Activated CD8-positive, alpha-beta memory T cell treated with anti-CD3 and anti-CD28 coated beads, Interleukin-2, amount 50 U/mL, for 24 hours (primary cell): ENCODE results near the gene E2F8.

Experiments used
- DNase-seq: peaks from one replicate; pipeline ENCODE4 v3.0.0-alpha.2; 2020; ENCODE audit errors: extremely low read depth

The E2F8 gene

GRCh38 chr11:19187114-19187832, 53.5 kb downstream of the E2F8 start:
- DNase-seq = no peak

GRCh38 chr11:19185516-19186052, 55.2 kb downstream of the E2F8 start:
- no peak for DNase-seq

DNA sequence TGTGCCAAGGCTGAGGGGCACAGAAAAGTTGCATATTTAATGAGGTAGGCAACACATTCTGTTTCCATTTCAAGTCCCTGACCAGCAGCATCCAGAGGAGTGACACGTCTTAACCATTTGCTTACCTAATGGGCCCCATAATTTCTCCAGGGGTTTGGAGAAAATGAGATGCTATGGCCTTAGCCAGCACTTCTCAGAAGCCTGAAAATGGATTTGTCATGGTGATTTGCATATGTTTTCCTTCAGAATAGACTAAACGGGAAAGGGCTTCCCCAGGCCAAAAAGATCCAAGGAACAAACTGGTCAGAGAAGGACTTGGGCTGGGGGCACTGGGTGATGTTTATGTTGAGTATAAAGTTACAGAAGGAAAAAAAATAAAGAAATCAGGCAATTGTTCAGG, 55.7 kb downstream of the E2F8 start:
- DNase-seq = no peak

DNA sequence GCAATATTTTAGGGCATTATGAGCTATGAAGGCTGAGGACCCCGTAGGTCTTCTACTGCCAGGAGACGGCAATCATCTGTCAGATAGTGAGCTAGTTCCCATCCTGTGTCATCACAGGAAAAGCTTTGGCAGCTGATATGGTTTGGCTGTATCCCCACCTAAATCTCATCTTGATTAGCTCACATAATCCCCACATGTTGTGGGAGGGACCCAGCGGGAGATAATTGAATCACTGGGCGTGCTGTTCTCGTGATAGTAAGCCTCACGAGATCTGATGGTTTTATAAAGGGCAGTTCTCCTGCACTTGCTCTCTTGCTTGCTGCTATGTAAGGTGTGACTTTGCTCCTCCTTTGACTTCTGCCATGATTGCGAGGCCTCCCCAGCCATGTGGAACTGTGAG, 57.1 kb downstream of the E2F8 start:
- no peak for DNase-seq

- DNase-seq = no peak
These were observed 59.0 kb downstream of the E2F8 start for GRCh38 chr11:19181531-19182261.

GRCh38 chr11:19176629-19177186, 64.0 kb downstream of the E2F8 start:
- no peak for DNase-seq
